GM19438 (cell line): ENCODE data around the gene TSGA10.
"Not testable (repeated sequence)": the region's sequence is repeated elsewhere in the genome, so short reads cannot be mapped to it uniquely, and the experiment has no call there.

Experiments used
- ATAC-seq: cut with Tn5 transposase; IDR thresholded peaks from one replicate; pipeline ENCODE4 v1.9.1; 2021; ENCODE audit warnings: low read depth; ENCODE audit not compliant: unreplicated experiment

The TSGA10 gene

DNA sequence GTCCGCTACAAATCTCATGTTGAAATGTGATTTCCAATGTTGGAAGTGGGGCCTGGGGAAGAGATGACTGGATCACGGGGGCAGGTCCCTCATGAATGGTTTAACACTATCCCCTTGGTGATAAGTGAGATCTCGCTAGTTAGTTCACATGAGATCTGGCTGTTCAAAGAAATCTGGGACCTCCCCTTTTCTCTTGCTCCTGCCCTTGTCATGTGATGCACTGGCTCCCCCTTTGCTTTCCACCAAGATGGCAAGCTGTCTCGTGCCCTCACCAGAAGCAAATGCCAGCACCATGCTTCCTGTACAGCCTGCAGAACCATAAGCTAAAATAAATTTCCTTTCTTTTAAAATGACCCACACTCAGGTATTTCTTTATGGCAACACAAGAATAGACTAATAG is 70.5 kb downstream of the TSGA10 start:
- ATAC-seq, result no peak

DNA sequence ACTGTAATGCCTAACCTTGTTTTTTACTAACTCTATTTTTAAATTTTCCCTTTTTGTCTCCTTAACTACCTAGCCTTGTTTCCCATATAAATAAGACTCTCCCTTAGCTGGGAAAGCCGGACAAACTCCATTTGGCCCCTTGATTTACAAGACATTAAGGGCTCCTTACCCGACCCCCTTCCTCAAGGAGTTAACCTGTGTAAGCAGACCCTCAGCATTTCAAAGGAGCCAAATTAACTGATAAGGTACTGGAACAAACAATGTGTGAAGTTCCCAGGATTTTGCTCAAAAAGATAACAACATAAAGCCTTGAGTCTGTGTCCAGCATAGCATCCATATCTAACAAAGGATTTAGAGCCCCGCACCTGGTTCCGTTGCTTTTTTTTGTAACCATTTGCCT is 72.9 kb downstream of the TSGA10 start:
- ATAC-seq, result no peak

DNA sequence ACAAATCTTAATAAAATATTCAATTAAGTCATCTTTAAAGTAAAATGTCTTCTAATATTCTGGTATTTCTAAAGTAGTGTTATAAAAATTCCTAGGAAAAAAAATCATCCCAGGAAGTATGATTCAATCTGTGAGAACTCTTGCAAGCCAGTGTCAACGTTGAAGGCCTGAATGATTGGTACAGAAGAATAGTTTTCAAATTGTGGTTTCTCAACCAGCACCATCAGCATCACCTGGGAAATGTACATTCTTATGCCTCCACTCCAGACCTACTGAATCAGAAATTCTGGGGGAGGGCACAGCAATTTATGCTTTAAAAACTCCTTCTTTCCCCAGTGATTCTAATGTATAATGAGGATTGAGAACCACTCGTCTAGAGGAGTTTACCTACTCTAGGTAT is 75.5 kb downstream of the TSGA10 start:
- ATAC-seq, result no peak

DNA sequence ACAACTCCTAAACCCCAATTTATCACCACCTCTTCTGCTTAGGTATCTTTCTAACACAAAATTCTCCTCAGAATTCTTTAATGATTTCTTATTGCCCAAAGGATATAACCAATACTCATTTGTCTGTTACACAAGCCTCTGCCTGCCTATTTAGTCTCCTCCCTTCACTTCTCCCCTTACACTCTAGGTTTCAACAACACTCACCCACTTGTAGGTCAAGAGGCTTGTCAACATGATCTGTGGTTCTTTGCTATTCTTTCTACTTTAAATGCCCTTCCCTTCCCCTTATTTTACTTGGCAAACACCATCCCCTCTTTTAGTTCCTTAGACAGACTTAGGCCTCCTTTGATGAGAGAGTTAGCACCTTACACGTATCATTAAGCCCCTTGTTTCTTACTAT is 82.2 kb downstream of the TSGA10 start:
- ATAC-seq, result no peak

DNA sequence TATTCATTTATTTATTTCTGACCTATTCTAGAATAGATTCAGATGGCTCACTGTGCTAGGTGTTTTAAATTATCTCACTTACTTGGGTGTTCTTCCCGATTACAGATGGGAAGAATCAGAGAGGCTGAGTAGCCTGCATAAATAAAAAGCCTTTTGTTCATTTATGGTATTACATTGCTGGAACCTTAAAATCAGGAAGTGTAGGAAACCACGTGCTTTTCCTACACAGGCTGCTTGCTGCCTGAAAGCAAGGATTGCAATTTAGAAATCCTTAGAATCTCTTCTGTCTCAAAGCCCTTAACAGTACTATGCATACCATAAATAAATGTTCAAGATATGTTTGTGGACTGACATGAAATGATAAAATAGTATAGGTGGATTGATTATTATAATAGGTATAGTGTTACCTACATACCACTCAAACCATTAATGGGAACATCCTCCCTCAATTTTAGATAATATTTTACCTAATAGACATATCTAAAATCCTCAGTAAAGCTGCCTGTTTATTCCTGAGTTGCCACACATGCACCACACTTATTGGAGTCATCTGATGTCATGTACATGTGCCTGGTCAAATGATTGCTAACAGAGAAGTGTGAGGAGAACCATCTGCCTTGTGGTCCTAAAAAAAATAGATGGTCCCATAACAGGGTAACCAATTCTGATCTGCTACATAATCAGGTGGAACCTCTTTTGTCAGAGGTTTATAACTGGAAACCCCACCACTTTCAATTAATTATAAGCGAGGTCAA is 86.7 kb downstream of the TSGA10 start:
- no peak for ATAC-seq

DNA sequence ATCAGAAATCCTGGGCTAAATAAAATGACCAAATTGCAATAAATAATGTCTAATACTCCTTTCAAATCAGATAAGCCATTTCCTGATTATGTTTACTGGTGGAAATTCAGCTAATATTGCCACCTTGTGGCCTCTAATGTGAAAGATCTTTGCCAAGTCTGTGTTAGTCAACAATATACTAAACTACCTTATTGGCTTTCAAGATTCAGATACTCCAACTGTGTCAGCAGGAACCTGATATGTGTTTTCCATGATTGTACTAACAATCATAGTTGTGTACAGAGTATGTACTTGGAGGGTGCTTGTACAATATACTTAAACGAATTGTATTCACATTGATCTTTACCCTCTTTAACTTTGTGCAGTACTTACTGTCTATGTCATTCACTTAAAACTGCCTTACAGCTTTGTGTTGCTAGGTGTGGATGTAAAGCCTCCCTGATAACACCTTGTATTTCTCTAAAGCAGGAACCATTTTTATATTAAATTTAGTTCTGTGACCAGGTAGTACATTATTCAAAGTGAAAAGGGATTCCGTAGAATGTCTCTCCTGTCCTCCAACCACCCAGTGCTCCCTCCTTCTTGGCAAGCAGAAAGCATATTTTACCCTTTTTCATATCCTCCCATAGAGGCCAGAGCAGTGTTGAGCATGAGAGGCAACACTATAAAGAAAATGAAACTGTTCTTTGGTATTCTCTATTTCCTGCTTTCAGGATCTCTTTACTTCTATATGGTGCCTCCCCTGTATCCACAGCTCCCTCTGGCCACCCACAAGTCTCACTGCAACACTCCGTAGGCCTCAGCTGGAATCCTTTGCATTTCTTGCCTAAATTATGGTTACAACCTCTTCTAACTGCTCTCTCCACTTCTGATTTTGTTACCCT is 88.4 kb downstream of the TSGA10 start:
- ATAC-seq, result peak; percentile 98

DNA sequence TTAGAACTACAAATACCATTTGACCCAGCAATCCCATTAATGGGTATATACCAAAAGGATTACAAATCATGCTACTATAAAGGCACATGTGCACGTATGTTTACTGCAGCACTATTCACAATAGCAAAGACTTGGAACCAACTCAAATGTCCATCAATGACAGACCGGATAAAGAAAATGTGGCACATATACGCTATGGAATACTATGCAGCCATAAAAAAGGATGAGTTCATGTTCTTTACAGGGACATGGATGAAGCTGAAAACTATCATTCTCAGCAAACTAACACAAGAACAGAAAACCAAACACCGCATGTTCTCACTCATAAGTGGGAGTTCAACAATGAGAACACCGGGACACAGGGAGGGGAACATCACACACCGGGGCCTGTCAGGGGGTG is 105.6 kb downstream of the TSGA10 start:
- ATAC-seq, result not testable (repeated sequence)

DNA sequence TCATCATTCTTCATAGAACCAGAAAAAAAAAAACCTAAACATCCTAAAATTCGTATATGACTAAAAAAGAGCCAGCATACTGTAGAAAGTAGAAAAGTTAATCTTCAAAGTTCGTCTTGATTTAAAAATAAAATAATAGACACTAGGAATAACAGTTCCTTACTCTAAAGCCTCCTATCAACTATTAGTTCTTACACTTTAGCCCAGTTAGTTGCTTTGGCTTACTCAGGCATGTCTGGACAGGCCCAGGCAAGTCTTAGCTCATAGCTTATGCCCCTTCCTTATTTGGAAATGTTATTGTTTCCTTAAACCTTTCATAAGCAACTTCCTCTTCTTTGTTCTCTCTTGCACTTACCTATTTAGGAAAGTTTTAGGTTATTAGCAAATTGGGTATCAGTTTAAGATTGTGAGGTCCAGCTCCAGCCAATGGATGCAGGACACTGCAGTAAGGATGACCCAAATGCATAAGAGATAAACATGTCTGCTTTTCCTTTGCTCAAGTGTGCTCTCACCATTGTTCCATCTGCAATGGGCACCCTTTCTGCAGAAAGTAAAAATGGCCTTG is 113.9 kb downstream of the TSGA10 start:
- not testable (repeated sequence) for ATAC-seq

DNA sequence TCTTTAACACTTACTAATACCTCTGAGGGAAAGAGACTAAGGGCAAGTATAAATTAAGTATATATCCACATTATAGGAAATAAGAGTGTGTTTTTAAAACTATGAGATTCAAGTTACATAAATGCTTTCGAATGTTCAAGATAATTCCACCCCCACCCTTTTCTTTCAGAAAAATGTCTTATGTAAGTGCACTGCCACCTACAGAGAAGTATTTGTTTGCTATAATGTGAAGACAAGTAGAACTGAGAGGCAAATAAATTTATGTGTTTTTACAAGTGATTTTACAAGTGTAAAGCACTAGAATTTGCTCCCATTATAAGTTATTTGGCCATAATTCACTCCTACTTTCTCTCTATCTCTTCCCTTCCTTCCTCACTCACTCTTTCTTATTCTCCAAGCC is 118.8 kb downstream of the TSGA10 start:
- ATAC-seq, result no peak

DNA sequence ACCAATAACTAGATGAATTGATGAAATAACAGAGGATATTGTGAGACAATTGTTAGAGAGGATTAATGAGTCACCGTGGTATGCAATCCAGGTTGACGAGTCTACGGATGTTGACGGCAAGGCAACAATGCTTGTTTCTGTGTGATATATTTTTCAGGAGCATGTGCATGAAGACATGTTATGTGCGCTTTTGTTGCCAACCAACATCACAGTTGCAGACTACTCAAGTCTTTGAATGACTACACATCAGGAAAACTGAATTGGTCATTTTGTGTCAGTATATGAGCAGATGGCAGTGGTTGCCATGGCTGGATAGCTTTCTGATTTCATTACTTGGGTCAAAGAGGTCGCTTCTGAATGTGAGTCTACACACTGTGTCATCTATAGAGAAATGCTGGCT is 122.0 kb downstream of the TSGA10 start:
- no peak for ATAC-seq

DNA sequence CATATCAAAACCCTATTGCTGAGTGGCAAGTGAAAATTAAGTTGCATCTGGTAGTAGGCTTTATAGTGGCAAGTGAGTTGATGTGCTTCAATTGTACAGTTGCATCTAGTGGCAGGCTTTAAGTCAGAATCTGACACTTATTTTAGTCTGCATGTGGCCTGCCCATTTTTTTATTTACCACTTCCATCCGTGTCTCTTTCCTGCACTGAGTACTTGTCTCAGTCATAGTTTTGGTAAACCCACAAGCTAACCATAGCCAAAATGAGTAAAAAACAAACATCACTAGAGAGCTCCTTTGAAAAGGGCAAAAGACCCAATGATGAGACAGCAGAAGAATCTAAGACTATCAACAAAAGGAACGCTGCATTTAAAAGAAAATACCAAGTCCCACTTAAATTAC is 122.7 kb downstream of the TSGA10 start:
- ATAC-seq, result no peak

DNA sequence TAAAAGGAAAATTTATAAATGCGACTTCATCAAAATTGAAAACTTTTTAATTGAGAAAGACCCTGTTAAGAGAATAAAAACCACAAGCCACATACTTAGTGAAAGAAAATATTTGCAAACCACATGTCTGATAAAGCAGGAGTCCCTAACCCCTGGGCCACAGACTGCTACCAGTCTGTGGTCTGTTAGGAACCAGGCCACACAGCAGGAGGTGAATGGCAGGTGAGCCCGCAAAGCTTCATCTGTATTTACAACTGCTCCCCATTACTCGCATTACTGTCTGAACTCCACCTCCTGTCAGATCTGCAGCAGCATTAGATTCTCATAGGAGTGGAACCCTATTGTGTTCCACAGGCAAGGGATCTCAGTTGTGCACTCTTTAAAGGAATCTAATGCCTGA is 123.3 kb downstream of the TSGA10 start:
- no peak for ATAC-seq

DNA sequence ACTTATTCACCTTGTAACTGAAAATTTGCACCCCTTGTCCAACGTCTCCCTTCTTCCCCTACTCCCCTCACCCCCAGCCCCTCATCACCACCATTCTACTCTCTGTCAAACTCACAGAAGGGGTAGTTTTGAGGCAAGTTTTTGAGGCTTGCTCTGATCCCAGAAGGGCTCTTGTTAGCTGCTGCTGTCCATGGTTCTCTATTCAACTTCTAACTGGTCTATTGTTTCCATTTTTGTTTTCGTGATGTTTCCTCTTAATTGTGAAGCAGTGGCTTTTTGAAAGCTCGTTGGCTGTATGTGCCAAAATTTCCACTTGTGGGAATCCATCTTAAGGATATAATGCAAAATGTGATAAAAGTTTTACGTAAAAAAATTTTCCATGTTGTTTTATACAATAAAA is 126.2 kb downstream of the TSGA10 start:
- no peak for ATAC-seq

DNA sequence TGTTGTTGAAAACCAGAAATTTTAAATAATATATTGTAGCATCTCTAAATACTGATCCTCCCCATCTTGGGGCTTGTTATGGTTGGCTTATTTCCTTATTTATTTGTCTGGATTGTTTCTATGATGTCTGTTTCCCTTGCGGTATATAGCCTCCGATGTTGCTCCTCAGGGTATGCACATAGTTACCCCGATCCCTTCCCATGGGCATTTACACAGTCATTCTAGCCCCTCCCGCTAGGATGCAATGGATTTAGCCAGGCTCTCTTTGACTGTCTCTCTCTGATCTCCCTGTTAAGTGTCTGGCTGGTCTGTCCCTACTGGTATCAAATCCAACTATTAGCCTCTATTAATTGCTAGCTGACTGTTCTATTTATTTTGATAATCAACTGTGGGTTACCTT is 126.9 kb downstream of the TSGA10 start:
- no peak for ATAC-seq

DNA sequence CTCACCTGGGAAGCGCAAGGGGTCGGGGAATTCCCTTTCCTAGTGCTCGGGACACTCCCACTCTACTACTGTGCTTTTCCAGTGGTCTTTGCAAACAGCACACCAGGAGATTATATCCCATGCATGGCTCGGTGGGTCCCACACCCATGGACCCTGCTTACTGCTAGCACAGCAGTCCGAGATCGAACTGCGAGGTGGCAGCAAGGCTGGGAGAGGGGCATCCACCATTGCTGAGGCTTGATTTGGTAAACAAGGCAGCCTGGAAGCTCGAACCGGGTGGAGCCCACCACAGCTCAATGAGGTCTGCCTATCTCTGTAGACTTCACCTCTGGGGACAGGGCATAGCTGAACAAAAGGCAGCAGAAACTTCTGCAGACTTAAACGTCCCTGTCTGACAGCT is 154.0 kb downstream of the TSGA10 start:
- no peak for ATAC-seq

DNA sequence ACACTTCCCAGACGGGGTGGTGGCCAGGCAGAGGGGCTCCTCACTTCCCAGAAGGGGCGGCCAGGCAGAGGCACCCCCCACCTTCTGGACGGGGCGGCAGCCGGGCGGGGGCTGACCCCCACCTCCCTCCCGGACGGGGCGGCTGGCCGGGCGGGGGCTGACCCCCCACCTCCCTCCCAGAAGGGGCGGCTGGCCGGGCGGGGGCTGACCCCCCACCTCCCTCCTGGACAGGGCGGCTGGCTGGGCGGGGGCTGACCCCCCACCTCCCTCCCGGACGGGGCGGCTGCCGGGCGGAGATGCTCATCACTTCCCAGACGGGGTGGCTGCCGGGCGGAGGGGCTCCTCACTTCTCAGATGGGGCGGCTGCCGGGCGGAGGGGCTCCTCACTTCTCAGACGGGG is 166.0 kb downstream of the TSGA10 start:
- ATAC-seq, result not testable (repeated sequence)

DNA sequence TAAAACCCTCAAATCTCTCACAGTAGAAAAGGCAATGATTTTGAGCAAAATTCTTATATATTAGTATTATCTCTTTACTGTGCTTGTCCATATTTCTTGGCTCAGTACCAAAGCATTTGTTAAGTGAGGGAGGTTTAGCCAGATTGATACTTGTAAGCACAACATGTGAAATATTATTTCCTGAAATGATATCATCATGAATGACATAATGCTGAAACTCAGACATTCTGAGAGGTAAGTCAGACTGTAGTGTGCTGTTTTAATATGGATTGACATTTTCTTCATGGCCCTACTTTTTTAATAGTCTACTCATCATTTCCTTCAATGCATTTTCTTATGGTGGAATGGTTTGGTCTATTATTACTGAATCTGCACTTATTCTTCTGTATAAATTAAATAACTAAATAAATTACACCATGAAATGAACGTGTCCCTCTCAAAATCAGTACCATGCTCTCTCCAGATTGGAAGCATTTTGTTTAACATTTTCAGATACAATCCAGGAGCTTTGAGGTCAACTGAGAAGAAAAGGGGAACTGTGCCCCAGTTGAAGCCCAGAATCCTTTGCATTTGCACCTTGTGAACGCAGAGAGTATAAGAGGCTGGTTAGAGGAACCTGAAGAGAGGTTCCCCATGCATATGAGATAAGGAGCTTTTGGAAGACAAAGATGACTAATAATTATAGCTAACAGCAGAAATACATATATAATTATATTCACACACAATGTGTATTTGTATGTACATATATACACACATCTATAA is 168.7 kb downstream of the TSGA10 start:
- ATAC-seq, result no peak

DNA sequence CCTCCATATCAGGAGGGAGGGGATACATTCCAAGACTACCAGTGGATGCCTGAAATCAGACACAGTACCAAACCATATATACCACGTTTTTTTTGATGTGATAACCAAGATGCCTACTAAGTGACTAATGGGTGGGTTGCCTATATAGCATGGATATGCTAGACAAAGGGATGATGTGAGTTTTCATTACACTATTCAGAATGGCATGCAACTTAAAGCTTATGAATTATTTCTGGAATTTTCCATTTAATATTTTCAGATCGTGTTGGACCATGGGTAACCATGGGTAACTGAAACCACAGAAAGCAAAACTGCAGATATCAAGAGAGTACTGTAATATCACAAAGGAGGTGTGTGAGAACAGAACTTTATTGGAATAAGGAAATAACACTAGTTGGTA is 179.1 kb downstream of the TSGA10 start:
- no peak for ATAC-seq

DNA sequence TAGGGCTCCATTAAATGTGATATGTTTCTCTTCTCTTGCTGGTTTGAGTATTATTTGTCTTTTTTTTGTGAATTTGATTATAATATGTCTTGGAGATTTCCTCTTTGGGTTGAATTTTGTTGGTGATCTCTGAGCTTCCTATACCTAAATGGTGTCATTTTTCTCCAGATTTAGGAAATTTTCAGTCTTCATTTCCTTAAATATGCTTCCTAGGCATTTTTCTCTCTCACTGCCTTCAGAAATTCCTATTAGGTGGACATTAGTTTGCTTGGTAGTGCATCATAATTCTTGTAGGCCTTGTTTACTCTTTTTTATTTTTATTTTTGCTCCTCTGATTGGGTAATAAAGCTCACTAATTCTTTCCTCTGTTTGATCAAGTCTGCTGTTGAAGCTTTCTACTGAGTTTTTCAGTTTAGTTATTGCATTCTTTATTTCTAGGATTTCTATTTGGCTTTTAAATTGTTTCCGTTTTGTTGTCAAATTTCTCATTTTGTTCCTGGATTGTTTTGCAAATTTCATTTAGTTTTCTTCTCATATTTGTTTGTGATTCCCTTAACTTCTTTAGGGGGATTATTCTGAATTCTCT is 182.1 kb downstream of the TSGA10 start:
- no peak for ATAC-seq

DNA sequence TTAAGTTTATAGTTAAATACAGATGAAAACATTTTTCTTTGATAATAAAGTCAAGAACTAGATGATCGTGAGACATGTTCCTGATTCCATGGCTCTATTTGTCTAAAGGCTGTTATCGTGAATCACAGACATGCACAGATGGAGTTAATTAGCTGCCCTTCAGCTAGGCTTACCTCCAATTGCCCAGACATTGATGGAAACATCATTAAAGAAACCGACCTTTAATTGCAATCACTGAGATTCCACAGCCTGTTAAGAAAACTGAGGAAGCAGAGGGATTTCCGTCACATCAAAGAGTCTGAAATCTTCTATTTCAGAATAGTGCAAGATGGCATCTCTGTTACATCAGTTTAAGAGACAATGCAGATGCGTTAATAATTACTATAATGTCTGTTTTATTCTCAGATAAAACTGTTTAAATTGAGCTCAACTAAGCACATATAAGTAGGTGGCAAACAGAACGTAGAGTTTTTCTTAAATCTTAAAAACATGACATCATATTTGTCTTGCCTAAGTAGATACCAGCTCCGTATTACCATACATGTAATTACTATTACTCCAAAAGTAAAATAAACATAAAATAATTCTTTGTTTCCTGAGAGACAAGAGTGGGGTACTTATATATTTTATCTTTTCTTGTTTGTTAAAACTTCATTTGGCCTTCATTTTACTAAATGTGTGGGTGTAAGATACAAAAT is 194.8 kb downstream of the TSGA10 start:
- ATAC-seq, result no peak
